Measurements from ENCODE around the gene POMGNT1. TPM values are rescaled to one million over a fixed set of nuclear protein-coding genes. Genes with fewer than 3 reads are reported as not detected.

Gene POMGNT1
- total and polyA plus RNA-seq, 2 donors (not counting 3 experiments of a cell fraction or from before 2014, with no cell fraction given), result 64.4 to 67.5 TPM

DNA sequence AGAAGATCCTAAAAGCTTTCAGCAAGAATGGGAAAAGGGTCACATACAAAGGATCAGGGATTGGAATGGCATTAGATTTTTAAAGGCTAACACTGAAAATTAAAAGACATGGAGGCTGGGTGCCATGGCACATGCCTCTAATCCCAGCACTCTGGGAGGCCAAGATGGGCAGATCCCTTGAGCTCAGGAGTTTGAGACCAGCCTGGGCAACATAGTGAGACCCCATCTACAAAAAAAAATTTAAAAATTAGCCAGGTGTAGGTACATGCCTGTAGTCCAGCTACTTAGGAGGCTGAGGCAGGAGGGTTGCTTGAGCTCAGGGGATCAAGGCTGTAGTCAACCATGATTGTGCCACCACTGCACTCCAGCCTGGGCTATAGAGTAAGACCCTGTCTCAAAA lies 17.3 kb upstream of the POMGNT1 start:
- H3K4me1 ChIP-seq (ENCODE audit: control insufficient read depth, extremely low read depth, insufficient read depth, low read length), result no peaks in the 10 kb centered on the region
- no peak overlapping the region for H3K9ac ChIP-seq (replicated peaks; ENCODE audit: extremely low read depth, insufficient read depth, low read length)
- H4K20me1 ChIP-seq (replicated peaks; ENCODE audit: control insufficient read depth, extremely low read depth, insufficient read depth, low read length), result no peaks in the 10 kb centered on the region
- H3K9me1 ChIP-seq (replicated peaks; ENCODE audit: control insufficient read depth, extremely low read depth, insufficient read depth, low read length), result no peaks in the 10 kb centered on the region
- CTCF ChIA-PET, result interaction anchor here (1.5 kb wide), 1 partner anchor 8 kb away, joined by 4 read pairs; no protein-coding TSS in a partner anchor
- BruUV-seq (replicated peaks), result no TSS peak
- no peaks in the 10 kb centered on the region for H3K79me2 ChIP-seq (ENCODE audit: control insufficient read depth, insufficient read depth, low read length)
- H3K36me3 ChIP-seq (ENCODE audit: control insufficient read depth in 2 of 2, extremely low read depth in 1 of 2, insufficient read depth in 2 of 2, low read length in 2 of 2), result no peaks in the 10 kb centered on the region
- FAIRE-seq (no peak), DNase-seq (ENCODE audit: low read depth, low spot score) (no peak)
- H3K4me2 ChIP-seq (ENCODE audit: insufficient read depth, low read length), result no peak overlapping the region
- H3K4me3 ChIP-seq (replicated peaks in 1 of 3; ENCODE audit: insufficient read depth in 1 of 3, low read depth in 1 of 3, low read length in 3 of 3), result no peak overlapping the region
- H3K27me3 ChIP-seq (ENCODE audit: control insufficient read depth in 2 of 2, insufficient read depth in 2 of 2, low read length in 2 of 2), result no peaks in the 10 kb centered on the region
- intact Hi-C loops (cut with micrococcal nuclease) (no loop called here), dilution Hi-C loops (cut with MboI; ENCODE audit: extremely low pct_ligation_motif_present, low sequenced_read_pairs) (no loop called here)
- H3K9me3 ChIP-seq (replicated peaks; ENCODE audit: control insufficient read depth, insufficient read depth, low read length), result no peaks in the 10 kb centered on the region
- H2AFZ ChIP-seq (ENCODE audit: low read depth, low read length), result no peak overlapping the region
- no peak for TF ChIP-seq POLR2A (IDR thresholded peaks at IDR 0.05; ENCODE audit: low read depth, low read length)
- no peak for TF ChIP-seq GATA2 (IDR thresholded peaks at IDR 0.05; ENCODE audit: insufficient read depth, insufficient read length, low read depth, low read length)
- TF ChIP-seq FOS (IDR thresholded peaks at IDR 0.05; ENCODE audit: borderline replicate concordance, insufficient read depth, low read length), result no peak
- POLR2A ChIA-PET, result no interaction called here
- H3K27ac ChIP-seq (ENCODE audit: insufficient read depth, low read depth, low read length), result no peak overlapping the region

DNA sequence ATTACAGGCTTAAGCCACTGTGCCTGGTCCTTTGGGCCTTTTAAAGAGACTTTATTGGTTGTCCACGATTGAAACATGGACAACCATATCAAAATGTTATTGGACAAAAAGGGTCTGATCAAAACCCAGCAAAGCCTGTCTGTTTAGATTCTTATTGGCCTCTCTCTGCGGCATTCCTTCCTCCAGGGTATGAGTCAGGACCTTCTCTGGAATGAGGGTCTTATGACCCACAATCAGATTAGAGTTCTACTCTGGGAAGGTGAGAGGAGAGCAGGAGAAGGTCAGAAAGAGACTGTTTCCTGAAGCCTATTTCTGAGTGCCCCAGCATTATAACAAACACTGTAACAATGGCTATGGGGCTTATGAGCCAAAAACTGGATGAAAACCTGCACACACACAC lies 12.8 kb upstream of the POMGNT1 start:
- no peaks in the 10 kb centered on the region for H3K27me3 ChIP-seq (ENCODE audit: control insufficient read depth in 2 of 2, insufficient read depth in 2 of 2, low read length in 2 of 2)
- H3K4me3 ChIP-seq (replicated peaks in 1 of 3; ENCODE audit: insufficient read depth in 1 of 3, low read depth in 1 of 3, low read length in 3 of 3), result no peak overlapping the region
- no peaks in the 10 kb centered on the region for H3K4me1 ChIP-seq (ENCODE audit: control insufficient read depth, extremely low read depth, insufficient read depth, low read length)
- no peak for TF ChIP-seq POLR2A (IDR thresholded peaks at IDR 0.05; ENCODE audit: low read depth, low read length)
- no peak for TF ChIP-seq JUN (IDR thresholded peaks at IDR 0.05; ENCODE audit: borderline replicate concordance, insufficient read depth, insufficient read length, low read depth)
- TF ChIP-seq, protein P1, sequence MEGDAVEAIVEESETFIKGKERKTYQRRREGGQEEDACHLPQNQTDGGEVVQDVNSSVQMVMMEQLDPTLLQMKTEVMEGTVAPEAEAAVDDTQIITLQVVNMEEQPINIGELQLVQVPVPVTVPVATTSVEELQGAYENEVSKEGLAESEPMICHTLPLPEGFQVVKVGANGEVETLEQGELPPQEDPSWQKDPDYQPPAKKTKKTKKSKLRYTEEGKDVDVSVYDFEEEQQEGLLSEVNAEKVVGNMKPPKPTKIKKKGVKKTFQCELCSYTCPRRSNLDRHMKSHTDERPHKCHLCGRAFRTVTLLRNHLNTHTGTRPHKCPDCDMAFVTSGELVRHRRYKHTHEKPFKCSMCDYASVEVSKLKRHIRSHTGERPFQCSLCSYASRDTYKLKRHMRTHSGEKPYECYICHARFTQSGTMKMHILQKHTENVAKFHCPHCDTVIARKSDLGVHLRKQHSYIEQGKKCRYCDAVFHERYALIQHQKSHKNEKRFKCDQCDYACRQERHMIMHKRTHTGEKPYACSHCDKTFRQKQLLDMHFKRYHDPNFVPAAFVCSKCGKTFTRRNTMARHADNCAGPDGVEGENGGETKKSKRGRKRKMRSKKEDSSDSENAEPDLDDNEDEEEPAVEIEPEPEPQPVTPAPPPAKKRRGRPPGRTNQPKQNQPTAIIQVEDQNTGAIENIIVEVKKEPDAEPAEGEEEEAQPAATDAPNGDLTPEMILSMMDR (IDR thresholded peaks at IDR 0.05; ENCODE audit: extremely low read depth in 1 of 2, insufficient read depth in 1 of 2, low read depth in 1 of 2, low read length in 2 of 2), result no peak
- no peak for TF ChIP-seq POLR2AphosphoS5 (IDR thresholded peaks at IDR 0.05; ENCODE audit: insufficient read depth, low read depth, low read length)
- no peak for TF ChIP-seq FOS (IDR thresholded peaks at IDR 0.05; ENCODE audit: borderline replicate concordance, insufficient read depth, low read length)
- TF ChIP-seq, protein P2, sequence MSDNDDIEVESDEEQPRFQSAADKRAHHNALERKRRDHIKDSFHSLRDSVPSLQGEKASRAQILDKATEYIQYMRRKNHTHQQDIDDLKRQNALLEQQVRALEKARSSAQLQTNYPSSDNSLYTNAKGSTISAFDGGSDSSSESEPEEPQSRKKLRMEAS (IDR thresholded peaks at IDR 0.05; ENCODE audit: insufficient read depth, insufficient read length), result no peak
- no peak for TF ChIP-seq EZH2 (IDR thresholded peaks at IDR 0.05; ENCODE audit: borderline replicate concordance, low read depth, low read length, severe bottlenecking)
- no peak for TF ChIP-seq GATA2 (IDR thresholded peaks at IDR 0.05; ENCODE audit: insufficient read depth, insufficient read length, low read depth, low read length)
- no peak for TF ChIP-seq MYC (IDR thresholded peaks at IDR 0.05; ENCODE audit: low read depth, low read length)
- dilution Hi-C loops (cut with MboI; ENCODE audit: extremely low pct_ligation_motif_present, low sequenced_read_pairs), result no loop called here
- FAIRE-seq, result no peak
- ChIA-PET CTCF (interaction anchor here (2.7 kb wide), 1 partner anchor 12 kb away, joined by 15 read pairs; no protein-coding TSS in a partner anchor), POLR2A (no interaction called here)
- BruUV-seq (replicated peaks), result no TSS peak
- no peak overlapping the region for H3K9ac ChIP-seq (replicated peaks; ENCODE audit: extremely low read depth, insufficient read depth, low read length)
- H3K9me1 ChIP-seq (replicated peaks; ENCODE audit: control insufficient read depth, extremely low read depth, insufficient read depth, low read length), result no peaks in the 10 kb centered on the region
- H3K27ac ChIP-seq (ENCODE audit: insufficient read depth, low read depth, low read length), result no peak overlapping the region
- intact Hi-C loops (cut with micrococcal nuclease), result no loop called here
- H2AFZ ChIP-seq (ENCODE audit: low read depth, low read length), result no peak overlapping the region
- H4K20me1 ChIP-seq (replicated peaks; ENCODE audit: control insufficient read depth, extremely low read depth, insufficient read depth, low read length), result no peaks in the 10 kb centered on the region
- H3K79me2 ChIP-seq (ENCODE audit: control insufficient read depth, insufficient read depth, low read length), result no peaks in the 10 kb centered on the region
- H3K9me3 ChIP-seq (replicated peaks; ENCODE audit: control insufficient read depth, insufficient read depth, low read length), result no peaks in the 10 kb centered on the region
- H3K36me3 ChIP-seq (ENCODE audit: control insufficient read depth in 2 of 2, extremely low read depth in 1 of 2, insufficient read depth in 2 of 2, low read length in 2 of 2), result no peaks in the 10 kb centered on the region
- H3K4me2 ChIP-seq (ENCODE audit: insufficient read depth, low read length), result no peak overlapping the region
- peak; percentile 10 for DNase-seq (ENCODE audit: low read depth, low spot score)
